SK-N-SH (cell line): Measurements from ENCODE around the gene LNPEP. TPM values are rescaled to one million over a fixed set of nuclear protein-coding genes. Genes with fewer than 3 reads are reported as not detected.

Source experiments
- CTCF ChIA-PET: fragments of 300-600, 350-600 bp; formaldehyde crosslinking; extraction: SDS; loops from one replicate; lab custom pipeline; 2021; lab: Yijun Ruan, JAX
- POLR2A ChIA-PET: fragments of 350-600 bp; sonication (Branson Sonifier 250); formaldehyde crosslinking; extraction: SDS; loops from one replicate; lab custom pipeline; 2020; ENCODE audit warnings: antibody characterized with exemption, inconsistent platforms; lab: Yijun Ruan, JAX
- DNase-seq: peaks from one replicate; pipeline ENCODE4 v3.0.0; 2012
- H2AFZ ChIP-seq: fragments of 200-600 bp; sonication (generic); 2 replicates; pipeline ENCODE4 v1.8.1; 2016; ENCODE audit warnings: antibody characterized with exemption, mild to moderate bottlenecking, low read depth
- H3F3A ChIP-seq: fragments of 200-600 bp; sonication (generic); replicated peaks from 2 replicates; pipeline ENCODE3; 2016; ENCODE audit warnings: antibody characterized with exemption, mild to moderate bottlenecking; ENCODE audit not compliant: insufficient read depth
- H3K27ac ChIP-seq, 2 experiments: fragments of 200-500 bp in 1 of 2; fragments of 200-600 bp in 1 of 2; sonication (Bioruptor generic) in 1 of 2; sonication (generic), shearing (Covaris generic) in 1 of 2; 2 replicates each; pipeline versions ENCODE4 v1.5.1 to v1.6.1; 2014 to 2016; ENCODE audit warnings: low read depth in 2 of 2, inconsistent platforms in 1 of 2, low read length in 1 of 2, mild to moderate bottlenecking in 1 of 2, mixed read lengths in 1 of 2
- H3K27me3 ChIP-seq: fragments of 200-600 bp; sonication (generic), shearing (Covaris generic); 2 replicates; pipeline ENCODE4 v1.6.1; 2016; ENCODE audit warnings: mixed run types; ENCODE audit not compliant: insufficient read depth
- H3K36me3 ChIP-seq, 2 experiments: fragments of 200-500 bp in 1 of 2; fragments of 200-600 bp in 1 of 2; sonication (Bioruptor generic) in 1 of 2; sonication (generic) in 1 of 2; replicated peaks in 1 of 2; 2 replicates each; pipeline versions ENCODE3 to v1.5.1; 2014 to 2016; ENCODE audit warnings: low read length in 1 of 2, mild to moderate bottlenecking in 1 of 2; ENCODE audit not compliant: insufficient read depth in 2 of 2, control insufficient read depth in 1 of 2
- H3K4me1 ChIP-seq, 2 experiments: fragments of 200-500 bp in 1 of 2; fragments of 200-600 bp in 1 of 2; sonication (Bioruptor generic) in 1 of 2; sonication (generic), shearing (Covaris generic) in 1 of 2; 2 replicates each; pipeline versions ENCODE4 v1.5.1 to v1.6.1; 2014 to 2016; ENCODE audit warnings: low read depth in 1 of 2, low read length in 1 of 2, mixed run types in 1 of 2; ENCODE audit not compliant: insufficient read depth in 2 of 2, control insufficient read depth in 1 of 2
- H3K4me2 ChIP-seq: fragments of 200-600 bp; sonication (generic), shearing (Covaris generic); 2 replicates; pipeline ENCODE4 v1.6.1; 2017; ENCODE audit warnings: mixed run types
- H3K4me3 ChIP-seq, 2 experiments: fragments of 200-500 bp in 1 of 2; fragments of 200-600 bp in 1 of 2; sonication (Bioruptor generic) in 1 of 2; sonication (generic), shearing (Covaris generic) in 1 of 2; 2 replicates each; pipeline versions ENCODE4 v1.5.1 to v1.8.1; 2014 to 2016; ENCODE audit warnings: low read depth in 2 of 2, inconsistent platforms in 1 of 2, low read length in 1 of 2, mild to moderate bottlenecking in 1 of 2, mixed read lengths in 1 of 2, moderate library complexity in 1 of 2
- H3K79me2 ChIP-seq: fragments of 200-600 bp; sonication (generic); 2 replicates; pipeline ENCODE4 v1.8.1; 2017; ENCODE audit warnings: mild to moderate bottlenecking; ENCODE audit not compliant: insufficient read depth
- H3K9ac ChIP-seq: fragments of 200-600 bp; sonication (generic); 2 replicates; pipeline ENCODE4 v1.6.1; 2017; ENCODE audit warnings: mixed run types
- H3K9me2 ChIP-seq: fragments of 200-600 bp; sonication (generic); 2 replicates; pipeline ENCODE4 v1.6.1; 2017; ENCODE audit warnings: mixed run types
- H3K9me3 ChIP-seq: fragments of 200-600 bp; sonication (generic); 2 replicates; pipeline ENCODE4 v1.6.1; 2017; ENCODE audit warnings: mixed run types, mild to moderate bottlenecking, moderate library complexity
- H4K20me1 ChIP-seq: fragments of 200-600 bp; sonication (generic); 2 replicates; pipeline ENCODE4 v1.6.1; 2017; ENCODE audit warnings: mild to moderate bottlenecking, mixed run types; ENCODE audit not compliant: insufficient read depth
- EP300 ChIP-seq, 2 experiments: IDR thresholded peaks; 2 replicates each; pipeline versions ENCODE4 v1.4.0 to v1.6.1; 2012; ENCODE audit warnings: borderline replicate concordance in 1 of 2, low read depth in 1 of 2, low read length in 1 of 2
- WGBS: methylation state at CpG from one replicate; pipeline ENCODE4 v1.1.6; 2017; ENCODE audit warnings: low lambda C conversion rate; 5-methylcytosine and 5-hydroxymethylcytosine counted together
- polyA plus RNA-seq, 3 experiments: library from polyadenylated mRNA; depleted of rRNA; stranded (reverse); fragments of >200 nt; gene quantifications; 2 replicates each; pipeline ENCODE4 v1.2.3, GENCODE V29; 2012
- small RNA-seq, 7 experiments: library from RNA; depleted of rRNA; stranded (forward); fragments of <200 nt; gene quantifications; one replicate each; pipeline ENCODE3, GENCODE V24; 2012

The LNPEP gene
- polyA plus RNA-seq, 1 of the 3 experiments (the other 2 are of a cell fraction) = 4.3 TPM

GRCh38 chr5:97085459-97086181, 149.7 kb downstream of the LNPEP start:
- TF ChIP-seq EP300 (IDR thresholded peaks at IDR 0.05; ENCODE audit: borderline replicate concordance in 1 of 2, low read depth in 1 of 2, low read length in 1 of 2) = no peak
- Histone ChIP-seq H3F3A (no peaks in the 10 kb centered on the region), H3K36me3 (no peaks in the 10 kb centered on the region), H3K4me1 (no peaks in the 10 kb centered on the region), H3K27me3 (no peaks in the 10 kb centered on the region), H3K27ac (no peak overlapping the region), H3K9ac (no peak overlapping the region), H3K9me3 (no peaks in the 10 kb centered on the region), H3K4me2 (no peak overlapping the region), H3K9me2 (no peaks in the 10 kb centered on the region), H3K79me2 (no peaks in the 10 kb centered on the region), H2AFZ (no peak overlapping the region), H4K20me1 (no peaks in the 10 kb centered on the region), H3K4me3 (no peak overlapping the region)
- ChIA-PET CTCF (no interaction called here), POLR2A (no interaction called here)
- DNase-seq = no peak
- 85% methylated on average over 8 of the region's 22 CpGs for WGBS

Small RNAs within 50 kb of the gene (small RNA-seq; reads per million reads assigned to genes)
- 0 reads per million in 7 experiments for gene RF00019

Other genes starting within 250 kb of the LNPEP start
- 18.6 and 20.9 TPM in 2 replicates for gene ERAP1, start 128.1 kb upstream of the LNPEP start, polyA plus RNA-seq (2012; rRNA removed)
- 13.2 and 14.3 TPM in 2 replicates for gene ERAP2, start 59.6 kb upstream of the LNPEP start, polyA plus RNA-seq (2012; rRNA removed)
- gene LIX1, start 206.5 kb downstream of the LNPEP start, polyA plus RNA-seq (2012; rRNA removed) = 0.02 TPM in 1 of 2 replicates, not detected in the other
- gene RIOK2, start 247.2 kb downstream of the LNPEP start, polyA plus RNA-seq (2012; rRNA removed) = 5.6 and 5.9 TPM in 2 replicates